NCI-H82 treated with DMSO at 0.1 percent for 48 hours (cell line): Measurements from ENCODE around the gene HCN1.
"Not testable (repeated sequence)": the region's sequence is repeated elsewhere in the genome, so short reads cannot be mapped to it uniquely, and the experiment has no call there.

ENCODE experiments used
- DNase-seq: peaks from one replicate; lab custom pipeline; 2025; ENCODE audit not compliant: unreplicated experiment; lab: John Stamatoyannopoulos, UW

The HCN1 gene

GRCh38 chr5:45622365-45622764 is 73.8 kb downstream of the HCN1 start:
- no peak for DNase-seq

- DNase-seq, result no peak
These were observed 78.2 kb downstream of the HCN1 start for GRCh38 chr5:45617859-45618416.

GRCh38 chr5:45609661-45610060 is 86.5 kb downstream of the HCN1 start:
- no peak for DNase-seq

- DNase-seq, result no peak
These were observed 92.1 kb downstream of the HCN1 start for GRCh38 chr5:45604092-45604491.

GRCh38 chr5:45601424-45601823 is 94.8 kb downstream of the HCN1 start:
- DNase-seq, result no peak

GRCh38 chr5:45596320-45596719 is 99.9 kb downstream of the HCN1 start:
- DNase-seq, result no peak

- not testable (repeated sequence) for DNase-seq
These were observed 110.2 kb downstream of the HCN1 start for GRCh38 chr5:45586001-45586400.

- no peak for DNase-seq
These were observed 117.9 kb downstream of the HCN1 start for GRCh38 chr5:45578270-45578669.

- no peak for DNase-seq
These were observed 127.4 kb downstream of the HCN1 start for GRCh38 chr5:45568813-45569212.

GRCh38 chr5:45542421-45542820 is 153.8 kb downstream of the HCN1 start:
- DNase-seq, result no peak

- no peak for DNase-seq
These were observed 162.5 kb downstream of the HCN1 start for GRCh38 chr5:45533663-45534062.

- no peak for DNase-seq
These were observed 163.2 kb downstream of the HCN1 start for GRCh38 chr5:45532826-45533624.

GRCh38 chr5:45521067-45521466 is 175.1 kb downstream of the HCN1 start:
- peak; percentile 15 for DNase-seq

GRCh38 chr5:45512521-45512920 is 183.7 kb downstream of the HCN1 start:
- DNase-seq, result no peak

GRCh38 chr5:45509371-45509770 is 186.8 kb downstream of the HCN1 start:
- DNase-seq, result no peak

- DNase-seq, result no peak
These were observed 188.0 kb downstream of the HCN1 start for GRCh38 chr5:45508135-45508534.

- DNase-seq, result no peak
These were observed 189.0 kb downstream of the HCN1 start for GRCh38 chr5:45507178-45507577.

- not testable (repeated sequence) for DNase-seq
These were observed 197.2 kb downstream of the HCN1 start for GRCh38 chr5:45499006-45499405.

GRCh38 chr5:45491368-45491767 is 204.8 kb downstream of the HCN1 start:
- DNase-seq, result no peak

- no peak for DNase-seq
These were observed 211.4 kb downstream of the HCN1 start for GRCh38 chr5:45484781-45485180.

- DNase-seq, result no peak
These were observed 242.1 kb downstream of the HCN1 start for GRCh38 chr5:45454114-45454513.

GRCh38 chr5:45444856-45445255 is 251.3 kb downstream of the HCN1 start:
- not testable (repeated sequence) for DNase-seq

GRCh38 chr5:45440466-45440865 is 255.7 kb downstream of the HCN1 start:
- DNase-seq, result no peak
